Neural crest cell (in vitro differentiated cells): ENCODE data around the gene PRKCE. TPM values are rescaled to one million over a fixed set of nuclear protein-coding genes. Genes with fewer than 3 reads are reported as not detected.

Experiments used
- DNase-seq: peaks from one replicate; pipeline ENCODE4 v3.0.0; 2021; ENCODE audit warnings: low read depth, mixed read lengths, low spot score
- H3K27ac Mint-ChIP-seq: one replicate; pipeline ENCODE4 v1.8.0; 2021; ENCODE audit warnings: mild to moderate bottlenecking, mixed read lengths; ENCODE audit not compliant: unreplicated experiment
- H3K27me3 Mint-ChIP-seq: 2 replicates; pipeline ENCODE4 v1.8.0; 2021; ENCODE audit warnings: low read depth, mild to moderate bottlenecking, mixed read lengths
- H3K36me3 Mint-ChIP-seq: 2 replicates; pipeline ENCODE4 v1.8.0; 2021; ENCODE audit warnings: low read depth, mild to moderate bottlenecking, mixed read lengths
- H3K4me1 Mint-ChIP-seq: 2 replicates; pipeline ENCODE4 v1.8.0; 2021; ENCODE audit warnings: mixed read lengths
- H3K4me3 Mint-ChIP-seq: one replicate; pipeline ENCODE4 v1.8.0; 2021; ENCODE audit warnings: mild to moderate bottlenecking, mixed read lengths
- H3K9me3 Mint-ChIP-seq: 2 replicates; pipeline ENCODE4 v1.8.0; 2021; ENCODE audit warnings: mixed read lengths
- total RNA-seq: library from RNA; stranded (reverse); gene quantifications from 2 replicates; pipeline ENCODE4 v1.2.1, GENCODE V29; 2021
- TF ChIP-seq, protein P1 (sequence below): fragments of 200-600 bp; sonication (generic); conservative IDR thresholded peaks from 2 replicates; pipeline ENCODE4 v1.5.0; 2021; ENCODE audit warnings: antibody characterized with exemption, mild to moderate bottlenecking

Gene PRKCE
- total RNA-seq, 1 donor from 2014 or later: 15.6 TPM

DNA sequence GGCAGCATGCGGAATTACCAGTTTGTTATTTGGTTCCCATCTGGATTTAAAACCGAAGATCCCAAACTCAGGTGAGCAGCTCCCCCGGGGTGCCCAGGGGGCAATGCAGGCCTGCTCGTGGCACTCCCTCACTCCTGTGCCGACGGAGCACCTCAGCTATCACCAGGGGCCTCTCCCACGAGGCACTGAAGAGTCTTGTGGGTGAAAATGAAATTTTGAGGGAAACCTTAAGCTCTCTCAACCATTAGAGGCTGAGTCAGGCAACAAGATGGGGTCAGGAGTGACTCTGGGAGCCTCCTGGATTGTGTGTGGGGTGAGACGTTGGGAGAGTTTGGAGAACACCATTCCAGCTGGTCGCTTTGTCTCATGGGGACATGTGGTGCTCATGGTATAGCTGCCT lies 189.0 kb downstream of the PRKCE start:
- no peaks in the 10 kb centered on the region for H3K9me3 Mint-ChIP-seq
- TF ChIP-seq, protein P1, sequence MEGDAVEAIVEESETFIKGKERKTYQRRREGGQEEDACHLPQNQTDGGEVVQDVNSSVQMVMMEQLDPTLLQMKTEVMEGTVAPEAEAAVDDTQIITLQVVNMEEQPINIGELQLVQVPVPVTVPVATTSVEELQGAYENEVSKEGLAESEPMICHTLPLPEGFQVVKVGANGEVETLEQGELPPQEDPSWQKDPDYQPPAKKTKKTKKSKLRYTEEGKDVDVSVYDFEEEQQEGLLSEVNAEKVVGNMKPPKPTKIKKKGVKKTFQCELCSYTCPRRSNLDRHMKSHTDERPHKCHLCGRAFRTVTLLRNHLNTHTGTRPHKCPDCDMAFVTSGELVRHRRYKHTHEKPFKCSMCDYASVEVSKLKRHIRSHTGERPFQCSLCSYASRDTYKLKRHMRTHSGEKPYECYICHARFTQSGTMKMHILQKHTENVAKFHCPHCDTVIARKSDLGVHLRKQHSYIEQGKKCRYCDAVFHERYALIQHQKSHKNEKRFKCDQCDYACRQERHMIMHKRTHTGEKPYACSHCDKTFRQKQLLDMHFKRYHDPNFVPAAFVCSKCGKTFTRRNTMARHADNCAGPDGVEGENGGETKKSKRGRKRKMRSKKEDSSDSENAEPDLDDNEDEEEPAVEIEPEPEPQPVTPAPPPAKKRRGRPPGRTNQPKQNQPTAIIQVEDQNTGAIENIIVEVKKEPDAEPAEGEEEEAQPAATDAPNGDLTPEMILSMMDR: no peak
- no peaks in the 10 kb centered on the region for H3K36me3 Mint-ChIP-seq
- no peak overlapping the region for H3K4me3 Mint-ChIP-seq
- DNase-seq: no peak
- no peaks in the 10 kb centered on the region for H3K27me3 Mint-ChIP-seq
- H3K27ac Mint-ChIP-seq: peak overlapping the region; percentile 79
- H3K4me1 Mint-ChIP-seq: peaks cover 62% of the 10 kb centered on the region

GRCh38 chr2:45841752-45842407 lies 190.4 kb downstream of the PRKCE start:
- no peaks in the 10 kb centered on the region for H3K36me3 Mint-ChIP-seq
- H3K27ac Mint-ChIP-seq: no peak overlapping the region
- H3K27me3 Mint-ChIP-seq: no peaks in the 10 kb centered on the region
- H3K4me3 Mint-ChIP-seq: no peak overlapping the region
- no peak for DNase-seq
- peaks cover 63% of the 10 kb centered on the region for H3K4me1 Mint-ChIP-seq
- H3K9me3 Mint-ChIP-seq: no peaks in the 10 kb centered on the region
- TF ChIP-seq, protein P1: no peak

DNA sequence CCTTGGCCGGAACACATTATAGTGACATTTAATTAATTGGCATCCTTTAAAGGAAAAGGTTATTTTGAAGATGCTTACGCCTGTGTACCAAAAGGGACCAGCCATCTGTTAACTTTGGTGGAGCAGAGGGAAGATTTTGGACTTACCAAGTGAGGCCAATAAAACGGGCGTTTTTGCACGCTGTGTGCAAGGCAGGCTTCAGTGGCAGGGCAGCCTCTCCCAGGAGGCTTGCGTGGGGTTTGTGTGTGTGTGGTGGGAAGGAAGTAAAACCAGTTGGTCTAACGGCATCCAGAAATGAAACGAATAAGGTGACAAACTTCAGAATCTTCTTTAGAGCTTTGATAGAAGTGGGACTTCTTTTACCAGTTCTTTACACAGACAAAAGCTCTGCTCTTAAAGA lies 191.7 kb downstream of the PRKCE start:
- Mint-ChIP-seq H3K36me3 (peaks cover 3% of the 10 kb centered on the region), H3K27ac (no peak overlapping the region), H3K4me1 (peaks cover 61% of the 10 kb centered on the region), H3K27me3 (no peaks in the 10 kb centered on the region), H3K9me3 (no peaks in the 10 kb centered on the region), H3K4me3 (no peak overlapping the region)
- TF ChIP-seq, protein P1: no peak
- no peak for DNase-seq

- no peak overlapping the region for H3K4me3 Mint-ChIP-seq
- H3K27ac Mint-ChIP-seq: peak overlapping the region; percentile 83
- DNase-seq: no peak
- H3K36me3 Mint-ChIP-seq: peaks cover 5% of the 10 kb centered on the region
- TF ChIP-seq, protein P1: no peak
- H3K9me3 Mint-ChIP-seq: peaks cover 3% of the 10 kb centered on the region
- H3K27me3 Mint-ChIP-seq: no peaks in the 10 kb centered on the region
- H3K4me1 Mint-ChIP-seq: peaks cover 63% of the 10 kb centered on the region
Observed at GRCh38 chr2:45844796-45845457, 193.5 kb downstream of the PRKCE start.

DNA sequence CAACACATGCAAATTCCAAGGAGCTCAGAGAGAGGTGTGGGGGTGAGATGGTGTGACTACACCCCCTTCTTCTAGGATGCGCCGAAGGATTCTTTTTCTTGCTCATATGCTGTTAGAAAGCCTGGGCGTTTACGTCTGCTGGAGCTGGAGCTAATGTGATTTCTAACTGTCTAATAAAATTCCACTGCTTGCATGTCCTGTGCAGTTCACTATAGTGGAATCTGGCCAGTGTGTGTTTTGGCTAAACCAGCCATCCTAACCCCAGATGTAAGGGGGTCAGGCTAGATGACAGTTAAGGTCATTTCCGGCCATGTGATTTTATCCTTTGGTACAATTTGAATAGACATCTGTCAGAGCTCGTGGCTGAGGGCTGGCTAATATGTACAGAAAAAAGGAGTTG lies 194.1 kb downstream of the PRKCE start:
- TF ChIP-seq, protein P1: no peak
- H3K27ac Mint-ChIP-seq: no peak overlapping the region
- H3K36me3 Mint-ChIP-seq: peaks cover 5% of the 10 kb centered on the region

More for the DNA sequence above, 194.1 kb downstream of the PRKCE start:
- H3K4me1 Mint-ChIP-seq: peaks cover 59% of the 10 kb centered on the region
- DNase-seq: no peak
- H3K4me3 Mint-ChIP-seq: no peak overlapping the region
- peaks cover 3% of the 10 kb centered on the region for H3K9me3 Mint-ChIP-seq
- no peaks in the 10 kb centered on the region for H3K27me3 Mint-ChIP-seq
